MG63 (cell line): Measurements from ENCODE around the gene OR2T35. TPM values are rescaled to one million over a fixed set of nuclear protein-coding genes. Genes with fewer than 3 reads are reported as not detected.
"Not testable (repeated sequence)": the region's sequence is repeated elsewhere in the genome, so short reads cannot be mapped to it uniquely, and the experiment has no call there.

Experiments used
- DNase-seq: peaks from one replicate; pipeline ENCODE4 v3.0.0-alpha.2; 2020
- H3K27me3 ChIP-seq: fragments of 250-450 bp; sonication (Bioruptor Pico); 2 replicates; pipeline ENCODE4 v1.5.1; 2020; ENCODE audit warnings: mild to moderate bottlenecking, moderate library complexity
- H3K36me3 ChIP-seq: fragments of 250-450 bp; sonication (Bioruptor Pico); 2 replicates; pipeline ENCODE4 v1.5.1; 2020; ENCODE audit warnings: mild to moderate bottlenecking, moderate library complexity
- H3K4me3 ChIP-seq: fragments of 250-450 bp; sonication (Bioruptor Pico); 2 replicates; pipeline ENCODE4 v1.5.1; 2020; ENCODE audit warnings: mild to moderate bottlenecking, moderate library complexity
- H3K9me3 ChIP-seq: fragments of 250-450 bp; sonication (Bioruptor Pico); 2 replicates; pipeline ENCODE4 v1.5.1; 2020; ENCODE audit warnings: mild to moderate bottlenecking, moderate library complexity
- total RNA-seq: library from RNA; depleted of rRNA; stranded (reverse); fragments of >200 nt; shearing (Covaris generic); gene quantifications from 2 replicates; pipeline ENCODE4 v1.2.3, GENCODE V29; 2014; ENCODE audit warnings: low replicate concordance; rRNA removed

OR2T35 gene, protein sequence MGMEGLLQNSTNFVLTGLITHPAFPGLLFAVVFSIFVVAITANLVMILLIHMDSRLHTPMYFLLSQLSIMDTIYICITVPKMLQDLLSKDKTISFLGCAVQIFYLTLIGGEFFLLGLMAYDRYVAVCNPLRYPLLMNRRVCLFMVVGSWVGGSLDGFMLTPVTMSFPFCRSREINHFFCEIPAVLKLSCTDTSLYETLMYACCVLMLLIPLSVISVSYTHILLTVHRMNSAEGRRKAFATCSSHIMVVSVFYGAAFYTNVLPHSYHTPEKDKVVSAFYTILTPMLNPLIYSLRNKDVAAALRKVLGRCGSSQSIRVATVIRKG
- not detected in 2 replicates for total RNA-seq

- H3K27me3 ChIP-seq, H3K9me3 ChIP-seq, H3K36me3 ChIP-seq, H3K4me3 ChIP-seq, DNase-seq: not testable (repeated sequence)
These were observed at the start of gene OR2T35 for GRCh38 chr1:248645178-248645577. TSS of gene OR2T35 (minus strand) at chr1:248645278. CDS start at chr1:248639258, 6,020 bp downstream.

DNA sequence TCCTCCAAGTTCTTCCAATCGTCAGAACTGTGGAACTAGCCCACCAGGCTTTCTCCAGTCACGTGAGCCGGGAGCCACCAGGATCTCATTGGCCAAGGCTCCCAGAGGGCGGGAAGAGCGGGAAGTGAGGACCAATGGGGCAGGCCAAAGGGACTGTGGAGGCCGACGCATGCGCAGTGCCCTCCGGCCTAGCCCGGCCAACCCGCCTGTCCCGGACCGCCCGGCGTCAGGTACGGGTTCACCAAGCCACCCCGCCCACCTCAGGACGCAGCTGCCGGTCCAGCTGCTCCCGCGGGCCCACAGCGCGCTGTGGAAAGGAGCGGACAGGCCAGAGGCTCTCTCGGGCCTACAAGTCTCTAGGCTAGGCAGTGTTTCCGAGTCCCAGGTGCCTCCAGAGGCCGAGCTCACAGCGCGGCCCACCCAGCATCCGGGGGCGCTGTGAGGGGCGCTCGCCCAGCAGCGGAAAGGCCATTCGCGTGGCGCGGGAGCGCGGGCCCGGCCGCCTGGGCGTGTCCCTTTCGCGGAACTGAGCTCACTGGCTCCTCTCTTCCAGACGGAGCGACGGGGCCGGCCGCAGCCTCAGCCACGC lies 46.6 kb upstream of the OR2T35 start:
- no peaks in the 10 kb centered on the region for H3K36me3 ChIP-seq
- no peaks in the 10 kb centered on the region; the same call in 1 of the 2 replicates for H3K9me3 ChIP-seq
- no peaks in the 10 kb centered on the region for H3K27me3 ChIP-seq
- H3K4me3 ChIP-seq: no peak overlapping the region
- DNase-seq: no peak

- H3K27me3 ChIP-seq: no peaks in the 10 kb centered on the region
- no peaks in the 10 kb centered on the region; the same call in 1 of the 2 replicates for H3K9me3 ChIP-seq
These were observed 43.6 kb upstream of the OR2T35 start for GRCh38 chr1:248688527-248689298.

DNA sequence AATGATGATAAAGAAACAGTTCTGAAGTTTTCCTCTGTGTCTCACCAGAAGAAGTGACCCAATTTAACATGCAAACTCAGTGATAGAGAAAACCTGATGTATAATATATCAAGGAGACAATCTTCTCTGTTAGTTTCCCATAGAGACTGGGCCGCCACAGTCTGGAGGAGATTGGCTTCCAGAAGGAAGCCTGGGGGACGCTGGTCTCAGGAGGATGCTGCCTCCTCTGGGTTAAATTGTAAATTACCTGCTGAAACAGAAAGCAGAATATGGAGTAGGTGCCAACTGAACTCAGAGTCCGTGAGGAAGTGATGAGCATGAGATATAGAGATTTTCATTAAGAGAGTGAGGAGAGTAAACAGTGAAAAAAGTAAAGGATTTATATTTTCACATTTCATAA lies 41.7 kb upstream of the OR2T35 start:
- H3K4me3 ChIP-seq: no peak overlapping the region
- DNase-seq: no peak
- H3K9me3 ChIP-seq: no peaks in the 10 kb centered on the region; the same call in 1 of the 2 replicates
- no peaks in the 10 kb centered on the region for H3K27me3 ChIP-seq
- H3K36me3 ChIP-seq: no peaks in the 10 kb centered on the region

More at GRCh38 chr1:248688527-248689298, 43.6 kb upstream of the OR2T35 start:
- Histone ChIP-seq H3K4me3 (no peak overlapping the region), H3K36me3 (no peaks in the 10 kb centered on the region)
- DNase-seq: no peak

GRCh38 chr1:248681651-248682050 lies 36.6 kb upstream of the OR2T35 start:
- Histone ChIP-seq H3K4me3 (no peak overlapping the region), H3K27me3 (no peaks in the 10 kb centered on the region), H3K36me3 (no peaks in the 10 kb centered on the region), H3K9me3 (no peaks in the 10 kb centered on the region; the same call in 1 of the 2 replicates)
- no peak for DNase-seq

GRCh38 chr1:248670003-248670402 lies 24.9 kb upstream of the OR2T35 start:
- Histone ChIP-seq H3K4me3 (no peak overlapping the region), H3K27me3 (no peaks in the 10 kb centered on the region), H3K36me3 (no peaks in the 10 kb centered on the region), H3K9me3 (peaks cover 9% of the 10 kb centered on the region)
- no peak for DNase-seq

DNA sequence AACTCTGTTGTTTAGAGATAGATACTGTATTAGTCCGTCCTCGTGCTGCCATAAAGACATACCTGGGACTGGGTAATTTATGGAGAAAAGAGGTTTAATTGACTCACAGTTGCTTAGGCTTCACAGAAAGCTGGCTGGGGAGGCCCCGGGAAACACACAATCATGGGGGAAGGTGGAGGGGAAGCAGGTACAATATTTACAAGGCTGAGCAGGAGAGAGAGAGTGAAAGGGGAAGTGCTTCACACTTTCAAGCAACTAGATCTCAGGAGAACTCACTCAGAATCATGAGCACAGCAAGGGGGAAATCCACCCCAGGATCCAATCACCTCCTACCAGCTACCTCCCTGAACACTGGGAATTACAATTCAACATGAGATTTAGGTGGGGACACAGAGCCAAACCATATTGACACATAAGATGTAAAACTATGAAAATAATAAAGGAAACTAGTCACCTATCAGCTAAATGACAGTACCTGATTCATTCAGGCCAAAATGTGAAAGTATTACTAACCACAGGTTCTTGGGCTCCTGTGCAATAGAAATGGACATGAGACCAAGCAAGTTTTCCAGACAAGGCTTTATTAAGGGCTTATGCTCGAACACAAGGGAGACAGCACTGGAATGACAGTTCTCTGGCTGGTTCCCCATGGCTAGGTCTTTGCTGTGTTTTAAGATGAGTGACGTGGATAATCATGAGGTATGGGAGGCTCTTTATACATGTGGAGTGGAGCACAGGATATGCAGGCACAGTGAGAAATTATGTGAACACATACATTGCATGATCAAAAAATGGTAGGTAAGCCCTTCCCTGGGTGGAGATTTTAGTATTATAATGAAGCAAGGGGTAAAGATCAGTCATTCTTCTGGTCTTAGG lies 18.6 kb upstream of the OR2T35 start:
- not testable (repeated sequence) for H3K4me3 ChIP-seq, H3K9me3 ChIP-seq, DNase-seq, H3K36me3 ChIP-seq, H3K27me3 ChIP-seq

DNA sequence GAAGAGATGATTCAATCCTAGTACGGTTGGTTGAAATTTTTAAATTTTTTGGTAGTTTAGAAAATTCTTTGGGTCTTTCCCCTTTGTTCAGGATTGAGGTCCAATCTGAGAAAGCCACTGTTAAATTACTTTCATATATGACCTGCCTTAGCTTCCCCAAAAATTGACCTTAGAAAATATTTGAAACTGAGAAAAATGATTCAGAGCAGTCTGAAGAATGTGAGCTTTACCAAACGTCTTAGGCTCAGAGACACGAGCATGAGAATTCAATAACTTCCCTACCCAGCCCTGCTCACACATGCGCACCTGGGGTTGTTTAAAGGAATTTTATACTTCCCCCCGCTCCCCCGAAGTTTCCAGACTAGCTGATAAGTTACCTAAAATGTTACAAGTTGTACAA lies 11.7 kb upstream of the OR2T35 start:
- not testable (repeated sequence) for DNase-seq, H3K9me3 ChIP-seq, H3K27me3 ChIP-seq, H3K36me3 ChIP-seq, H3K4me3 ChIP-seq

- DNase-seq, H3K36me3 ChIP-seq, H3K4me3 ChIP-seq, H3K9me3 ChIP-seq, H3K27me3 ChIP-seq: not testable (repeated sequence)
These were observed 10.3 kb upstream of the OR2T35 start, which contains the start of gene OR2T27 for GRCh38 chr1:248655354-248655753. TSS of gene OR2T27 (minus strand) at chr1:248655528. CDS start at chr1:248650884, 4,644 bp downstream.

DNA sequence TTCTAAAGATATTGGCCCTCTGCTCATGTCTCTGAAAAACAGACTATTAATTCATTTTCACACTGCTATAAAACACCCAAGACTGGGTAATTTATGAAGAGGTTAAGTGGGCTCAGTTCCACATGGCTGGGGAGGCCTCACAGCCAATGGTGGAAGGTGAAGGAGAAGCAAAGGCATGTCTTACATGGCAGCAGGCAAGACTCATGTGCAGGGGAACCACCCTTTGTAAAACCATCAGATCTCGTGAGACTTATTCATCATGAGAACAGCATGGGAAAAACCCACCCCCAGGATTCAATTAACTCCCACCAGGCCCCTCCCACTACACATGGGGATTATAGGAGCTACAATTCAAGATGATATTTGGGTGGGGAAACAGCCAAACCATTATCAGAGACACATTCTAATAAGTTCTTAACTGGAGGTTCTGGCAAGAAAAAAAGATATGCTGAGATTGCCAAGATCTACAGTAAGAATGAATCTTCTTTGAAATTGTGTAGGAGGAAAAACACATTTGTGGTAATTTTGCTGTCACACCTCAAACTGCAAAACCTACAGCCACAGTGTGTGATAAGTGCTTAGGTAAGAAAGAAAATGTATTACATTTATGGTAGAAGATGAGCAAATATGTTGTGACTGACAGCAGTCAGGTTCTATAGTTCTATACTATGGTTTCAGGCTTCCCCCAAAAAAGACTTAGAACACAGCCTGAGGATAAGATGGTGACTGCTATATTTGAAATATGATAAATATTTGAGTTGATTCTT lies 3.9 kb upstream of the OR2T35 start:
- not testable (repeated sequence) for H3K27me3 ChIP-seq, H3K36me3 ChIP-seq, H3K9me3 ChIP-seq, DNase-seq, H3K4me3 ChIP-seq

GRCh38 chr1:248642971-248643651 lies 2.0 kb downstream of the OR2T35 start:
- H3K27me3 ChIP-seq, H3K9me3 ChIP-seq, DNase-seq, H3K4me3 ChIP-seq, H3K36me3 ChIP-seq: not testable (repeated sequence)

DNA sequence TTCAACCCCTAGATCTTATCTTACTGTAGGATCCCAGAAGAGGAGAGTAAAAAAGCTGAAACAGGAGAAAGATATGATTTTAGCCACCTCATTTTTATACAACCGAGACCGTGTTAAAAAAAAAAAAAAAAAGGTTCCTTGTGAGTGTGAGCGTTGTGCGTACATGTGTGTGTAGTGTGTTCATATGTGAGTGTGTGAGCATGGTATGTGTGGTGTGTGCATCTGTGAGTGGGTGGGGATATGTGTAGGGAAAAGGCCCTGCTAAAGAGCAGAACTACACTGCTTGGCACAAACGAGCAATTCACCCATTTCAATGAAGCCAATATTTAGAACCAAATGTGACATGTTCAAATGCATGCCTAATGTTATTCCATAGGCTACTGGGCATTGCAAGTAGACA lies 3.5 kb downstream of the OR2T35 start:
- not testable (repeated sequence) for DNase-seq, H3K9me3 ChIP-seq, H3K36me3 ChIP-seq, H3K27me3 ChIP-seq, H3K4me3 ChIP-seq

DNA sequence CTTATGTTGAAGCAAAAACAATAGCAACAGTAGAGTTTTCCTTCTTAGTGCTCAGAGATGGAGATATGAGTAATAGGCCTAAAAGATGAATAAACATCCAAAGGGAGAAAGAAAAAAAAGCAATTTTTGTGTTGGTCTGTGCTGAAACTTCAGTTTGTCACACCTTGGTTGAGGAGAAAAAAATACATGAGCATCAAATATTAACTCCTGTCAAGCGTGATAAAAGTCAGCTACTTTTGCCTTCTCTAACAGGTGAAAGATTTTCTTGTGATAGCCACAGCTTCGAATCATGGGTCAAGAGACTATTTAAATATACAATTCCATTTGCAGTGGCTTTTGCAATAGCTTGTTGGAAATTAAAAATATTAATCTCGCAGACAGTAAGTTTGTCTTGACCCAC lies 4.2 kb downstream of the OR2T35 start:
- not testable (repeated sequence) for H3K27me3 ChIP-seq, DNase-seq, H3K36me3 ChIP-seq, H3K4me3 ChIP-seq, H3K9me3 ChIP-seq

- not testable (repeated sequence) for H3K36me3 ChIP-seq, DNase-seq, H3K4me3 ChIP-seq, H3K9me3 ChIP-seq, H3K27me3 ChIP-seq
These were observed 5.4 kb downstream of the OR2T35 start for GRCh38 chr1:248639652-248640051.

DNA sequence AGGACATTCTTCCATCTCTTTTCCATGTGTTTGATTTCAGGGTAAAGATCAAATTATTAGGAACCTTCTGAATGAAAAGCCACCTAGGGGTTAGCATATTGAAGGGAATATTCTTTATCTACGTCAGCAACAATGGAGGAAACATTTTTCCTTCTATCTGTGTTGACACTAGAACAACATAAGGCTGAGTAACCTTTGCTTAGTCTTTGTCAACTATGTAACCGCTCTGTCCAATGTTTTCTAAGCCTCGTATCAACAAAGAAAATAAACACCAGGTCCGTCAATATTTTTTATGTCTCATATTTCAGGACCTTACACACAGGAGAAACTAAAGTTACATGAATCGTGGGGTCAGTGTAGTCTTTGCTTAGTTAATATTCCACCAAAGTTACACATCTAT lies 8.5 kb downstream of the OR2T35 start:
- not testable (repeated sequence) for H3K9me3 ChIP-seq, H3K36me3 ChIP-seq, H3K27me3 ChIP-seq, H3K4me3 ChIP-seq, DNase-seq
